GM21576 (cell line): ENCODE measurements around the gene WNT6.

Source experiments
- ATAC-seq: cut with Tn5 transposase; IDR thresholded peaks from one replicate; pipeline ENCODE4 v1.9.1; 2021; ENCODE audit warnings: mild to moderate bottlenecking, moderate library complexity; ENCODE audit not compliant: unreplicated experiment

Gene WNT6

GRCh38 chr2:218859556-218859987 lies at the start of gene WNT6:
TSS of gene WNT6 (plus strand) at chr2:218859805. CDS start at chr2:218860038, 233 bp downstream.
- no peak for ATAC-seq

- no peak for ATAC-seq
These were observed 49.3 kb upstream of the WNT6 start for GRCh38 chr2:218810256-218810655.

DNA sequence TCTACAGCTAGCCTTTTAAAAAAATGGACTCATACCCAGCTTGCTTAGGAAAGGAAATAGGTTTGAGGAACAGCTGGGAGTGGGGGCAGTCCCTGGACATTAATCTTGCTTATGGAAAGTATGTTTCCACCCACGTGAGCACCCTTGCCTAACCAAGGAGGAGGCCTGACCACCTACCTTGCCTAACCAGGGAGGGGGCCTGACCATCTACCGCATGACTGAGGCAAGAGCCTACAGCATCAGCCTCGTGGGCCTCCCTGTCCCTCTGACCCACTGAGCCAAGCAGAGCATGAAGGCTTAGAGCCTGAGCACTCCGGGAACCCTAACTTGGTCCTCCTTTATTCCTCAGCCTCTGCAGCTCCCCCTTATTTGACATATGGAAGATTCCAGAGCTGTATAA lies 48.2 kb upstream of the WNT6 start:
- no peak for ATAC-seq

GRCh38 chr2:218812096-218812815 lies 47.3 kb upstream of the WNT6 start:
- no peak for ATAC-seq

GRCh38 chr2:218812861-218813260 lies 46.7 kb upstream of the WNT6 start:
- no peak for ATAC-seq

DNA sequence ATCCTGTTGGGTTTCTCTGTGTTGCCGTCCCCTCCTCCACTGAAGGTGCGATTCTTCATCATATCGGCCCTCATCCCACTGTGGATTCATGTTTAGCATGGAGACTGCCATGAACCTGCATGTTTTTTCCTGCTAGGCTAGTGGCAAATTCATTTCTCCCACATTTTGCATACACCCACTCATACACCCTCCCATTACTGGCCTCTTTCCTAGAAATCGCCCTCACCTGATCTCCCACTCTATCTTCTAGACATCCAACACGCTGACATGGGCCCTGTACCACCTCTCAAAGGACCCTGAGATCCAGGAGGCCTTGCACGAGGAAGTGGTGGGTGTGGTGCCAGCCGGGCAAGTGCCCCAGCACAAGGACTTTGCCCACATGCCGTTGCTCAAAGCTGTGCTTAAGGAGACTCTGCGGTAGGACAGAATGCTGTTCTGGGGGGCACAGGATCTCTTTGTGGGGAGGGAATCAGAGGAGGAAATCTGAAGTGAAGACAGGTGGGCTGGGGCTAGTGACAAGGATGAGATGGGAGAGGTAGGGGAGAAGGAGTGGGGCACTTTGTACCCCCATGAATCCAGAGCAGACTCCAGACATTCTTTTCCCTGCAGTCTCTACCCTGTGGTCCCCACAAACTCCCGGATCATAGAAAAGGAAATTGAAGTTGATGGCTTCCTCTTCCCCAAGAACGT lies 45.7 kb upstream of the WNT6 start:
- no peak for ATAC-seq

DNA sequence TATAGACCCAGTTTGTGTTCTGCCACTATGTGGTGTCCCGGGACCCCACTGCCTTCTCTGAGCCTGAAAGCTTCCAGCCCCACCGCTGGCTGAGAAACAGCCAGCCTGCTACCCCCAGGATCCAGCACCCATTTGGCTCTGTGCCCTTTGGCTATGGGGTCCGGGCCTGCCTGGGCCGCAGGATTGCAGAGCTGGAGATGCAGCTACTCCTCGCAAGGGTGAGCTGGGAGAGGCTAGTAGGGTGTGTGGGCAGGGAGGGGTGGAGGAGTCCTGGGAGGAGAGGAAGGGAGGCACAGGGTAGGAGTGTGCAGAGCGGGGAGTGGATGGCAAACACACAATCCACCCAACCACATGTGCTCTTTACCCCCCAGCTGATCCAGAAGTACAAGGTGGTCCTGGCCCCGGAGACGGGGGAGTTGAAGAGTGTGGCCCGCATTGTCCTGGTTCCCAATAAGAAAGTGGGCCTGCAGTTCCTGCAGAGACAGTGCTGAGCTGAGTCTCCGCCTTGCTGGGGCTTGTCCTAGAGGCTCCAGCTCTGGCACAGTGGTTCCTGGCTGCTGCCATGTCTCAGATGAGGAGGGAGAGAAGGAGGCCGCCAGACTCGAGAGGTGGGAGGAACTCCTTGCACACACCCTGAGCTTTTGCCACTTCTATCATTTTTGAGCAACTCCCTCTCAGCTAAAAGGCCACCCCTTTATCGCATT lies 44.9 kb upstream of the WNT6 start:
- no peak for ATAC-seq

DNA sequence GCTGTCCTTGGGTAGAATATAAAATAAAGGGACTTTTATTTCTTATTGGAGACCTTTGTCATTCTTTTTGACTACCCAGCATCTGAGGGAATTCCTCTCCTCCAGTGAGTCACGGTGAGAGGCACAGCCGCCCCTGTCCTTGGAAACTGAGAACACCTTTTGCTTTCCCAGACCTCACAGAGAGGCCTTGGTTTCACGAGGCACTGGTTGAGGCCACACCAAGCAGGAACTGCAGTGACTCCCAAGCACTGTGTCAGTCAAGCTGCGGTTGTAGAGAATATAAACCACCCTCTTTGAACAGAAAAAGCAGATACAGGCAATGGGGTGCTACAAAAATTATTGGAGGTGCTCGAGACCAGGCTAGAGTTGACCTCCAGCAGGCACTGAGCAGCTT lies 44.4 kb upstream of the WNT6 start:
- ATAC-seq: no peak

GRCh38 chr2:218815649-218816048 lies 44.0 kb upstream of the WNT6 start:
- no peak for ATAC-seq

DNA sequence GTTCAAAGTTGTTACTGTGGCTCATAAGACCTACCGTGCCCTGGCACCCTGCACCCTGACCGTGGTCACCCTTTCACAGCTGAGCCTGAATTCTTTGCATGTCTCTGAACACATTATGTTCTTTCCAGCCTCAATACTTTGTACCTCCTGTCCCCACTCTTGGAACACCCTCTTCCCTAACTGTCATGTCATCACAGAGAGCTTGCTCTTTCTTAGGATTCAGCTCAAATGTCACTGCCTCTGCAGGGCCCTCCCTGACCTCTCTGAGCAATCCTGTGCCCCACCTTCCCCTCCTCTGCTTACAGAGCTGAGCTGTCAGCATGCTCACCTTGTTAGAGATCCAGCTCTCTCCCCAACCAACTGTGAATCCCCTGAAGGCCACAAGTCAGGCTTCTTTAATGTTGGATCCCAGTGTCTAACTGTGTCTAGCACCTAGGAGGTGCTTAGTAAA lies 43.0 kb upstream of the WNT6 start:
- ATAC-seq: no peak

DNA sequence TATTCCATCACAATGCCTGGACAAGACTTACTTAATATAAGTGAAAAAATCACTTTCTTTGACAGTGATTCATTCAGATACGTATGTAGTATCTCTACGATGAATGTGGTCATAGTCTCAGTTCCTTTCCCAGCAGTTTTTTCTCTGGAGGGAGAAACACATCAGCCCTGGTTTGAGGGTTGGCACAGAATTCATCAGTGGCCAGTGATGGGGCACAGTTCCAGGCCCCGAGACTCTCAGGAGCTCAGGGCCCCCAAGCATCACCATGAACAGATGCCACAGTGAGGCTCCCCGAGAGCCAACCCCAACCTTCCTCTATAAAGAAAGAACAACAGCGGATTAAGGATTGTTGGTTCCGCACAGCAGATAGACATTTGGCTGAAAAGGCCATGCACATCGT lies 40.5 kb upstream of the WNT6 start:
- no peak for ATAC-seq

DNA sequence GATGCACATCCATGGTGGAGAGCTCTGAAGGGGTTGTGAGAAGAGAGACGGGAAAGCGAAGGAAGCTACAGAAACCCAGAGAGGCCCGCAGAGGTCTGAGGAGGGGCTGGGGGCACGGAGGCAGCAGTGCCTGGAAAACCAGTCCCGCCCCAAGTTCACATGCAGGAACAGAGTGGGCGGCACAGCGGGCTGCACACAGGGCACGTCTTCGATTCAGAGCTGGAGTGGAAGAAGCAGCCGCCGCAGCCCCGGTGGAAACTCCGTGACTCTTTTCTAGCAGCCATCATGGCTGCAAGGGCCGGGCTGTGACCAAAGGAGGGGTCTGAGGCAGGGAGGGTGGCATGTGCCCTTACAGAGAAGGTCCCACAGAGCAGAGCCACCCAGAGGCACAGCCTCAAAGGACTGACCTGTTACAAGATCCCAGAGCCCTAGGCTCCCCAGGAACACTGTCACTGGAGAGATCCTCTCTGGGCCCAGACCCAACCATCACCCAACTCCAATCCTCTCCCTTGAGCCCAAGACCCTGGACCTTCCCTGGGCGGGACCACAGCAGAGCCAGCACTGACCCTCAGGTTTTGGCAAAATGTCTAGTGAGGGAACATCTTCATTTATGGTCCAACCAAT lies 38.7 kb upstream of the WNT6 start:
- ATAC-seq: no peak

GRCh38 chr2:218821605-218822211 lies 37.9 kb upstream of the WNT6 start:
- ATAC-seq: no peak

DNA sequence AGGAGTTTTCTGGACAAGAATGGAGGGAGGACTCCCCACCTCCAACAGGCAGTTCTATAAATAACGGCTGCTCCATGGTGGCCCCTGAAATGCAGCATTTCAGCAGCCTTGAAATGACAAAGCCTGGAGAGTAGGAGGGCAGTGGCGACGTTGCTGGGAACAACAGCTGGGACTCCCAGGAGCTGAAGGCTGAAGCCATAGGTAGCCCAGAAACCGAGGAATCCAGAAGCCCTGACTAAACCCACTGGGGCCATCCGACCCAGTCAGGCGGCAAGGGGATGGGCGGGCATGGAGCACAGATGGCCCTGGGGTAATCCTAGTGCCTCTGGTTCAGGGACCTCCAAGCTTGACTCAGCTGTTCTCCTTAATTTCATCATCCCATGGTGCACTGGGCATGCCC lies 37.0 kb upstream of the WNT6 start:
- ATAC-seq: no peak

DNA sequence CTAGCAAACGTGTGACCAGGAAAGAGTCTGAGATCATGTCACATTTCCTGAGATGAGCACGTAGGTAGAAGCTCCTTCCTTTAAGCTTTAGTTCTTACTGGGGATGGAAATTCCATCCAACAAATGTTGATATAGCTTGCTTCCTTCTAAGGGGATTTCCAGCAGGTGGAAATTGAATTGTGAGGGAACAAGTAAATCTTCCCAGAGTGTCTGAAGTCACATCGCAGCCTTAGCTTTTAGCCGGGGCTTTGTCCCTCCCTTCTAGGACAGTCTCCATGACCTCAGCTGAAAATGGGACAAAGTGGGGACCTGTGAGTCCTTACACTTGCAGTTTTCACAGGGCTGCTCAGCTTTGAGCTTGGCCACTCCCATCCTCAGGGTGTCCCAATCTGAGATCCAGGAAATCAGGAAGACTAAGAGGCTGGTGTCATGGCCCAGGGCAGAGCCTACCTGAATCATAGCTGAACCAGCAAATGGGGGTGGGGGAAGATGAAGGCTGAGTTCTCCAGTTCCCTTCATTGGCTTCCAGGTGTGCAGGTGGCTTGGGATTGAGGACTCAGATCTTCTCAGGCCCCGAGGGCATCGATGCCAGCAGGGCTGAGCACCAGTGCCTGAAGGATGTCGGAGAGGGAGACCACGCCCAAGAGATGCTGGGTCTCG lies 36.3 kb upstream of the WNT6 start:
- no peak for ATAC-seq

DNA sequence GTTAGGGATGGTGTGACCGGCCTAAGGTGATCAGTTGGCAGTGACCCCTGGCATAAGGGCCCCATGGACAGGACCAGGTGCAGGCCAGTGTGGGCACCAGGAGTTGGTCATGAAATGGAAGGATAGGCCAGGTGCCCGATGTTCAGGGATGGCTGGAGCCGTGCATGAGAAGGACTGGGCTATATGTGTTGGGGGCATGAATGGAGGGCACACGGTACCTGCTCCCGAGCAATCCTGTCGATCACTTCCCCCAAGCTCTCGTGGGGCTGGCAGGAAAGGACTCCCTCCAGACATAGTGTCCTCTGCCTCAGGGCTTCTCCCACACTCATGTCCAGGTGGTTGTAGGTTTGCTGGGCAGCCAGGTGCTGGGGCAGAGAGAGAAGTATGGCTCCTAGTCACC lies 35.6 kb upstream of the WNT6 start:
- no peak for ATAC-seq

DNA sequence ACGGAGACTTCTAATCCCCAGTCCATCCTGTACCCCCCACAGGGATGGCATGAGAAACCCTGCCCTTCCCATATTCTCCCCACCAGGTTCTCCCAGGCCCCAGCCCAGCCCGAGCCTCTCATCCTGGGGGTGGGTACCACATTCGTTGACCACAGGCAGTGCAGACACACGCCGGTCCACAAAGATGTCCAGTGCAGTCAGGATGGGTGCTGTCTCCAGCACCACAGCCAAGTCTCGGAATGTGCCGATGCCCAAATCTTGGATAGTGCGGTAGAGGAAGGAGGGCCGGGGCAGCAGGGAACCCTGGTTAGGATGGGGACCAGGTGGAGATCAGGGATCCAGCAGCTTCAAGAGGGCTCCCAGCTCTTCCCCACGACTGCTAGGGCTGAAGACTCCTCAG lies 32.8 kb upstream of the WNT6 start:
- no peak for ATAC-seq

GRCh38 chr2:218827701-218828476 lies 31.7 kb upstream of the WNT6 start:
- no peak for ATAC-seq

GRCh38 chr2:218828477-218828778 lies 31.2 kb upstream of the WNT6 start:
- ATAC-seq: no peak

DNA sequence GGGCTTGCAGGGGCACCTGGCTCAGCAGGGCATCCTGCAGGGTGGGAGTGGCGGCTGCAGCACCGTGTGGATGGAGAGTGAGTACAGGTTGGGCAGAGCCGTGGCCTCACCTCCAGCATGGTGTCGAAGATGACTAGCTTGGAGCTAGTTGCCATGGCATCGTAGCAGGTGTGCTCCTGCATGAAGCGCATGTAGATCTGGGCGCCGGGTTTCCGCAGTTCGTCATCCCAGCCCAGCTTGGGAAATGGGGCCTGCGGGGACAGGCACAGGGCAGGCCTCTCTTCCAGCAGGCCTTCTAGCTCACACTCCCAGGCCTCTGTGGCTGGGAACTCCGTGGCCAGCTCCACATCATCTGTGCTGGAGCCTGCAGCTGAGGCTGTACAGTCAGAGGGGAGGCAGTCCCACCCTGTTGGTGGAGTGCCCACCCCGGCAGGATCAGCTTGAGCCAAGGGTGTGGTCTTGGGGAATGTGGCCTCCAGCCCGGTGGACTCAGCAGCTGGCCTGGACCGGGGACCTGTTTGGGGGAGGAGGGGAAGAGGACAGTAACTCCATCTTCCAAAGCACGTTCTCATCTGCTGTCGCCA lies 29.6 kb upstream of the WNT6 start:
- no peak for ATAC-seq
